Hepatocyte (in vitro differentiated cells): ENCODE data around the gene NDUFS5.

Experiments
- CTCF ChIP-seq: fragments of 200-600 bp; sonication (generic); IDR thresholded peaks from 2 replicates; pipeline ENCODE4 v1.5.1; 2016; ENCODE audit warnings: antibody characterized with exemption, mild to moderate bottlenecking; ENCODE audit not compliant: poor library complexity
- EZH2 ChIP-seq: fragments of 200-600 bp; sonication (generic); IDR thresholded peaks from 2 replicates; pipeline ENCODE4 v1.6.1; 2016; ENCODE audit warnings: antibody characterized with exemption, mild to moderate bottlenecking, borderline replicate concordance
- EZH2phosphoT487 ChIP-seq: fragments of 200-600 bp; sonication (generic); IDR thresholded peaks from one replicate; pipeline ENCODE4 v1.6.1; 2018; ENCODE audit warnings: antibody characterized with exemption, mild to moderate bottlenecking, low read depth, moderate library complexity; ENCODE audit not compliant: unreplicated experiment, severe bottlenecking

- TF ChIP-seq CTCF, result no peak
- no peak for TF ChIP-seq EZH2
- no peak for TF ChIP-seq EZH2phosphoT487
These were observed 22.9 kb upstream of the NDUFS5 start for GRCh38 chr1:39003281-39003680.
